ENCODE results near the gene DOK7. TPM values are rescaled to one million over a fixed set of nuclear protein-coding genes. Genes with fewer than 3 reads are reported as not detected.

DOK7 gene
- polyA plus RNA-seq, 1 experiment: not detected

- POLR2A ChIA-PET: no interaction called here
- TF ChIP-seq CTCF (IDR thresholded peaks at IDR 0.05; ENCODE audit: low read depth, low read length): no peak
- no peak for DNase-seq (ENCODE audit: low read depth, low spot score)
- CTCF ChIA-PET: no interaction called here
- Histone ChIP-seq H3K9me3 (ENCODE audit: control insufficient read depth, insufficient read depth, low read length) (no peaks in the 10 kb centered on the region; the same call in 1 of the 2 replicates), H3K27me3 (ENCODE audit: control insufficient read depth, insufficient read depth, low read length) (no peaks in the 10 kb centered on the region), H3K27ac (ENCODE audit: low read depth, low read length) (no peak overlapping the region), H3K4me3 (ENCODE audit: low read depth, low read length) (no peak overlapping the region)
Observed at GRCh38 chr4:3420606-3420955, 42.5 kb upstream of the DOK7 start.

- ChIA-PET CTCF (no interaction called here), POLR2A (no interaction called here)
- Histone ChIP-seq H3K9me3 (ENCODE audit: control insufficient read depth, insufficient read depth, low read length) (no peaks in the 10 kb centered on the region; the same call in 1 of the 2 replicates), H3K27me3 (ENCODE audit: control insufficient read depth, insufficient read depth, low read length) (no peaks in the 10 kb centered on the region), H3K27ac (ENCODE audit: low read depth, low read length) (no peak overlapping the region), H3K4me3 (ENCODE audit: low read depth, low read length) (no peak overlapping the region)
- no peak for DNase-seq (ENCODE audit: low read depth, low spot score)
- TF ChIP-seq CTCF (IDR thresholded peaks at IDR 0.05; ENCODE audit: low read depth, low read length): no peak
Observed at GRCh38 chr4:3420956-3421355, 42.1 kb upstream of the DOK7 start.

GRCh38 chr4:3421470-3421869, 41.6 kb upstream of the DOK7 start:
- Histone ChIP-seq H3K4me3 (ENCODE audit: low read depth, low read length) (no peak overlapping the region), H3K27me3 (ENCODE audit: control insufficient read depth, insufficient read depth, low read length) (no peaks in the 10 kb centered on the region), H3K27ac (ENCODE audit: low read depth, low read length) (no peak overlapping the region), H3K9me3 (ENCODE audit: control insufficient read depth, insufficient read depth, low read length) (no peaks in the 10 kb centered on the region; the same call in 1 of the 2 replicates)
- no peak for TF ChIP-seq CTCF (IDR thresholded peaks at IDR 0.05; ENCODE audit: low read depth, low read length)
- CTCF ChIA-PET: no interaction called here
- POLR2A ChIA-PET: no interaction called here
- no peak for DNase-seq (ENCODE audit: low read depth, low spot score)

- no peak for DNase-seq (ENCODE audit: low read depth, low spot score)
- Histone ChIP-seq H3K27ac (ENCODE audit: low read depth, low read length) (no peak overlapping the region), H3K9me3 (ENCODE audit: control insufficient read depth, insufficient read depth, low read length) (no peaks in the 10 kb centered on the region), H3K4me3 (ENCODE audit: low read depth, low read length) (no peak overlapping the region), H3K27me3 (ENCODE audit: control insufficient read depth, insufficient read depth, low read length) (no peaks in the 10 kb centered on the region)
- ChIA-PET POLR2A (no interaction called here), CTCF (no interaction called here)
- no peak for TF ChIP-seq CTCF (IDR thresholded peaks at IDR 0.05; ENCODE audit: low read depth, low read length)
Observed at GRCh38 chr4:3422241-3422801, 40.8 kb upstream of the DOK7 start.

- DNase-seq (ENCODE audit: low read depth, low spot score): no peak
- POLR2A ChIA-PET: no interaction called here
- Histone ChIP-seq H3K27me3 (ENCODE audit: control insufficient read depth, insufficient read depth, low read length) (no peaks in the 10 kb centered on the region), H3K27ac (ENCODE audit: low read depth, low read length) (no peak overlapping the region), H3K9me3 (ENCODE audit: control insufficient read depth, insufficient read depth, low read length) (no peaks in the 10 kb centered on the region), H3K4me3 (ENCODE audit: low read depth, low read length) (no peak overlapping the region)
- CTCF ChIA-PET: no interaction called here
- TF ChIP-seq CTCF (IDR thresholded peaks at IDR 0.05; ENCODE audit: low read depth, low read length): no peak
Observed at GRCh38 chr4:3422808-3423297, 40.3 kb upstream of the DOK7 start.
